Measurements from ENCODE around the gene MRAP.

- no peak for TF ChIP-seq CTCF (IDR thresholded peaks at IDR 0.05; ENCODE audit: low read length)
- no peak for TF ChIP-seq EZH2 (optimal IDR thresholded peaks at IDR 0.05; ENCODE audit: low read depth, low read length)
Measured at GRCh38 chr21:32315511-32316281, 17.0 kb downstream of the MRAP start.
